GM12864 (cell line): ENCODE measurements around the gene ADCY6.

ENCODE experiments used
- DNase-seq: peaks from one replicate; pipeline ENCODE4 v3.0.0-alpha.2; 2011; ENCODE audit warnings: low read depth
- H3K4me3 ChIP-seq: 2 replicates; pipeline ENCODE4 v1.5.1; 2011; ENCODE audit warnings: mild to moderate bottlenecking, low read depth, low read length, control low read depth
- CTCF ChIP-seq: IDR thresholded peaks from 2 replicates; pipeline ENCODE4 v1.5.1; 2011; ENCODE audit warnings: low read depth, mild to moderate bottlenecking, moderate library complexity, low read length, control low read depth, inconsistent platforms; ENCODE audit errors: missing control alignments

The ADCY6 gene

GRCh38 chr12:48782457-48783395 lies 6.2 kb downstream of the ADCY6 start:
- H3K4me3 ChIP-seq: no peak overlapping the region
- no peak for DNase-seq
- no peak for TF ChIP-seq CTCF

DNA sequence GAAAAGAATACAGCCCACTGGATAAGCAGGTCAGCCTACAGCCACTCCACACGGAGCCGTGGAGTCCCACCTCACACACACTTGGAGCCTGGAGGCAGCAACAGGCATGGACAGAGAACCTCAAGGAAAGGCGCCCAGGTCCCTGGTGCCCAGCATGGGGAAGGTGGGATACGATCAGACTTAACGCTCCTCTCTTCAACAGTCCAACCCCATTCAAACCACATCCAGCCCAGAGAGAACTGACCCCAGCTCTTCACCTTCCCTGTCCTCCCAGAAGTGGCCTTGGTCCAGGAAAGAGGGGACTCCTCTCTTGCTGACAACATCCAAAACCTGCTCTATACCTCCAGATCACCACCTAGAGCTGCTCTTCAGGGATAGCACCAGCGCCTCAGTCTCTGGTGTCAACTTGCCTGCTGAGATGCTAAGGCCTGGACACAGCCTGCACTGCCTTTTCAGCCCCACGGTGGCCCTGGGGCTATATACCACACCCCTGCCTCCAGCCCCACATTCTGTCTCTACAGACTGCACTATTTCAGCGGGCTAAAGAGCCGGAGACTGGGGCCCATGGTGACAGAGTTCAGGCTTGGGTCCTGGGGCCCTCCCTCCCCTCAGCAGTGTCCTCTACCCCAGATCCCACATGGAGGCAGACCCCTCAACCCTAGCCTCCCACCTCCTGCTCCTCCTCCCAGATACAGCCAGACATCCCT lies 7.0 kb downstream of the ADCY6 start:
- no peak overlapping the region for H3K4me3 ChIP-seq
- no peak for TF ChIP-seq CTCF
- no peak for DNase-seq

DNA sequence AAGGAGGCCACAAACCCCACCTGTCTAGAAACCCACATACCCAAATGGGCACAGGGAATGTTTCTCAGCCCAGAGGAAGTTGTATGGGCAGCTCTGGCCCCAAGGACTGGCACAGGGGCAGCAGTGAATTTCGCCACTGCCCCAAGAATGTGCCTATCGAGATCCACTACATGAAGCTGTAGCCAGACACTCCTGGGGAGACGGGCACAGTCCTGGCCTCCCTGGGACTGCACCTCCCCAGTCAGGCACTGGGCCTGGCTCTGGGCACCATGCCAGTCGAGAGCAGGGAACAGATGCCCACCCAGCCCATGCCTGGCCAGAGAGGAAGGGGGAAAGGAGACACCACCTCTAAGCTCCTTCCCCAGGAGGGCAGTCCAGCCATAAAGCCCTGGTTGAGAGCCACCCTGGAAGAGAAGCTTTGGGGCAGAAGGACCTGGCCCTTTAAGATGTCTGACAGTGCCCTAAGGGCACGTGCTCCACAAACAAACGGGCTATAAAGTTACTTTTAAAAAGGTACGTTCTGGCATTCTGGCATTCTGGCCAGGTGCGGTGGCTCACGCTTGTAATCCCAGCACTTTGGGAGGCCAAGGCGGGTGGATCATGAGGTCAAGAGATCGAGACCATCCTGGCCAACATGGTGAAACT lies 8.4 kb downstream of the ADCY6 start:
- TF ChIP-seq CTCF: no peak
- H3K4me3 ChIP-seq: no peak overlapping the region
- no peak for DNase-seq

DNA sequence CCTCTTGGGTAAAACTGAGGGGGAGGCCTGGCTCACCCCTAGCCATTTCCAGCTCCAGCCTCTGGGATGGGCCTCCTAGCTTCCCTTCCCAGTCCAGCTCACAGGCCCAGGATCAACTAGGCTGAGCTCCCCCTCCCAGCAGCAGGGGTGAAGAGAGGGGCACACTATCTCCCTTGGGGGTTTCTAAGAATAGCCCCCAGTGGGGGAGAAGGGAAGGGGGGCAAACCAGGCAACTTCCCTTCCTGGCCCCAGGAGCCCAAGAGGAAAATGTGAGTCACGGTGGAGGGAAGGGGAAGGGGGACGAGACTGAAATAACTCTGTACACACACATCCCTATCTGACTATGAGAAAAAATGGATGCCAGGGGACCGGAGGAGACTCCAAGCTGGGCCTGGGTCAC lies 9.0 kb downstream of the ADCY6 start:
- no peak for DNase-seq
- TF ChIP-seq CTCF: no peak
- no peak overlapping the region for H3K4me3 ChIP-seq

DNA sequence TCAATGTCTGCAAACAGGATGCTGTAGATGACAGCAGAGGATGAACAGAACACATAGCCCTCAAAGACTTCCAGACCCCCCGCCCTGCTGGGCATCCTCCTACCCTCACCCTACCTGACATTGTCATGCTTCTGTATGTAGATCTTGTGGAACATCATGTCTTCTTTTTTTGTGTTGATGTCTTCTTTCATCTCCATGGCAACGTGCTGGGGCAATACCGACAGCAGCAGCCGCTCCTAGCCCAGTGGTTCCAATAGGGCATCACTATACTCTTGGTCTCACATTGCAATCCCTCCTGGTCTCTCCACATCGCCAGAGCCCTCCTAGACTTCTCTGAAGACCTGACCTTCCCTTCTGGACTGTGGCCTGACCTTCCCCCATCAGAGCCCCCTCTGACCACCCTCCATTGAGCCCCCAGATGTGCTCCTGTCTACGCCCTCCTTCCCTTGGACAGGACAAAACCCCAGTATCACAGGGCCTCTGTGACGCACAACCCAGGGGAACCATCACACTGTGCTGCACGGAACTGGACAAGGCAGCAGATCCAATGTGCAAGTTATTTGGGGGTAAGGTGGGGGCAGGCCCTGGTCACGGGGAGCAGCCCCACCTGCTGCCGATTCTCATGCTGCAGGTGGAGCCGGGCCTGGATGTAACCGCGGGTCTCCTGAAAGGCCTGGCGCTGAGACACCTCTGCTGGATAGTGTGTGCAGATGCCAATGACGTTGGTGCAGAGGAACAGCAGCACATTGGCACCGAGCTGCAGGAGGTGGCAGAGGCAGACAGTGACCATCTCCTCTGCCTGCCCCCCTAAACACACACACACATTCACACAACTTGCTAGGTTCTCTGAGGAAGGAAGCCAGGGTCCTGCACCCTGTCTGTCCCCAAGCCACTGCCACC lies 11.1 kb downstream of the ADCY6 start:
- no peak overlapping the region for H3K4me3 ChIP-seq
- no peak for DNase-seq
- no peak for TF ChIP-seq CTCF

DNA sequence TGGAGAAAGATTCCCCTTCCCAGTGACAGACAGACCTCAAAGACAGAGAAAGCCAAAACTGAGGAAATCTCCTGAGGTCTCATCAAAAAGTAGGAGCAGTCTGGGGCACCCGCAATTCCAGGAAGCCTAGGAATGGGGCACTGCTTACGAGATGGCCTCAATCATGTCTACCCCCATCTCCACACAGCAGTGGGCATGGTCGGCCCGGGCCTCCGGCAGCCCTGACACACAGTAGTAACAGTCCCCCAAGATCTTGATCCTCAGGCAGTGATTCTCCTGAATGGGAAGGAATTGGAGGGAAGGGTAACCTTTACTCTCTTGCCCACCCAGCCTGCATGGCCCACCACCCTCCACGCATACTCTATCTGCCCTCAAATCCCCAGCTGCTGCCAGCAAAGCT lies 11.9 kb downstream of the ADCY6 start:
- H3K4me3 ChIP-seq: no peak overlapping the region
- TF ChIP-seq CTCF: no peak
- no peak for DNase-seq
